Muscle layer of duodenum (tissue), 2 donors: Measurements from ENCODE around the gene NTRK2.

Experiments
- H3K27ac ChIP-seq: one replicate; pipeline ENCODE4 v1.7.0; 2013; ENCODE audit warnings: mild to moderate bottlenecking, low read length
- H3K27me3 ChIP-seq: one replicate; pipeline ENCODE4 v1.7.0; 2013; ENCODE audit warnings: low read depth, mild to moderate bottlenecking, control low read depth, low read length
- H3K36me3 ChIP-seq, 2 donors: one replicate each; pipeline ENCODE4 v1.7.0; 2013; ENCODE audit warnings: low read length in 2 of 2, control low read depth in 1 of 2, mild to moderate bottlenecking in 1 of 2; ENCODE audit not compliant: insufficient read depth in 2 of 2, control insufficient read depth in 1 of 2
- H3K4me1 ChIP-seq, 2 donors: one replicate each; pipeline ENCODE4 v1.7.0; 2013; ENCODE audit warnings: low read length in 2 of 2, mild to moderate bottlenecking in 2 of 2, control low read depth in 1 of 2, moderate library complexity in 1 of 2; ENCODE audit not compliant: insufficient read depth in 2 of 2, control insufficient read depth in 1 of 2
- H3K4me3 ChIP-seq, 2 donors: one replicate each; pipeline ENCODE4 v1.7.0; 2013; ENCODE audit warnings: low read length in 2 of 2, low read depth in 1 of 2, mild to moderate bottlenecking in 1 of 2
- H3K9me3 ChIP-seq, 2 donors: one replicate each; pipeline ENCODE4 v1.7.0; 2013; ENCODE audit warnings: low read length in 2 of 2, control low read depth in 1 of 2, mild to moderate bottlenecking in 1 of 2; ENCODE audit not compliant: control insufficient read depth in 1 of 2
- donor health status: healthy.

Gene NTRK2

GRCh38 chr9:84823421-84824271 is 154.1 kb downstream of the NTRK2 start:
- Histone ChIP-seq H3K4me1 (no peaks in the 10 kb centered on the region), H3K4me3 (no peak overlapping the region), H3K27me3 (no peaks in the 10 kb centered on the region), H3K9me3 (no peaks in the 10 kb centered on the region), H3K36me3 (no peaks in the 10 kb centered on the region), H3K27ac (no peak overlapping the region)

- Histone ChIP-seq H3K27me3 (no peaks in the 10 kb centered on the region), H3K27ac (no peak overlapping the region), H3K4me3 (no peak overlapping the region), H3K4me1 (no peaks in the 10 kb centered on the region), H3K9me3 (no peaks in the 10 kb centered on the region), H3K36me3 (no peaks in the 10 kb centered on the region)
These were observed 157.8 kb downstream of the NTRK2 start for GRCh38 chr9:84827216-84827765.

- no peaks in the 10 kb centered on the region for H3K36me3 ChIP-seq
- no peak overlapping the region for H3K27ac ChIP-seq
- no peaks in the 10 kb centered on the region for H3K4me1 ChIP-seq
- H3K4me3 ChIP-seq: no peak overlapping the region
- no peaks in the 10 kb centered on the region for H3K27me3 ChIP-seq
- no peaks in the 10 kb centered on the region for H3K9me3 ChIP-seq
These were observed 158.5 kb downstream of the NTRK2 start for GRCh38 chr9:84828046-84828445.

- Histone ChIP-seq H3K36me3 (no peaks in the 10 kb centered on the region), H3K27me3 (no peaks in the 10 kb centered on the region), H3K9me3 (no peaks in the 10 kb centered on the region), H3K27ac (no peak overlapping the region), H3K4me3 (no peak overlapping the region), H3K4me1 (no peaks in the 10 kb centered on the region)
These were observed 159.9 kb downstream of the NTRK2 start for GRCh38 chr9:84829471-84829870.

- Histone ChIP-seq H3K36me3 (no peaks in the 10 kb centered on the region), H3K4me3 (no peak overlapping the region), H3K4me1 (no peaks in the 10 kb centered on the region), H3K9me3 (no peaks in the 10 kb centered on the region), H3K27ac (no peak overlapping the region), H3K27me3 (no peaks in the 10 kb centered on the region)
These were observed 160.6 kb downstream of the NTRK2 start for GRCh38 chr9:84829997-84830696.

- no peaks in the 10 kb centered on the region for H3K4me1 ChIP-seq
- no peaks in the 10 kb centered on the region for H3K9me3 ChIP-seq
- H3K4me3 ChIP-seq: no peak overlapping the region
- no peak overlapping the region for H3K27ac ChIP-seq
- no peaks in the 10 kb centered on the region for H3K27me3 ChIP-seq
- no peaks in the 10 kb centered on the region for H3K36me3 ChIP-seq
These were observed 161.8 kb downstream of the NTRK2 start for GRCh38 chr9:84831377-84831776.

GRCh38 chr9:84832453-84832852 is 162.9 kb downstream of the NTRK2 start:
- Histone ChIP-seq H3K4me3 (no peak overlapping the region), H3K36me3 (no peaks in the 10 kb centered on the region), H3K4me1 (no peaks in the 10 kb centered on the region), H3K27me3 (no peaks in the 10 kb centered on the region), H3K9me3 (no peaks in the 10 kb centered on the region), H3K27ac (no peak overlapping the region)

- H3K36me3 ChIP-seq: no peaks in the 10 kb centered on the region
- H3K4me1 ChIP-seq: no peaks in the 10 kb centered on the region
- H3K27ac ChIP-seq: no peak overlapping the region
- H3K27me3 ChIP-seq: no peaks in the 10 kb centered on the region
- no peak overlapping the region for H3K4me3 ChIP-seq
- no peaks in the 10 kb centered on the region for H3K9me3 ChIP-seq
These were observed 164.9 kb downstream of the NTRK2 start for GRCh38 chr9:84834426-84834825.

- H3K4me1 ChIP-seq: no peaks in the 10 kb centered on the region
- no peaks in the 10 kb centered on the region for H3K36me3 ChIP-seq
- H3K4me3 ChIP-seq: no peak overlapping the region
- no peaks in the 10 kb centered on the region for H3K9me3 ChIP-seq
- H3K27ac ChIP-seq: no peak overlapping the region
- no peaks in the 10 kb centered on the region for H3K27me3 ChIP-seq
These were observed 166.2 kb downstream of the NTRK2 start for GRCh38 chr9:84835745-84836144.

GRCh38 chr9:84838879-84839278 is 169.3 kb downstream of the NTRK2 start:
- Histone ChIP-seq H3K27me3 (no peaks in the 10 kb centered on the region), H3K27ac (no peak overlapping the region), H3K9me3 (no peaks in the 10 kb centered on the region), H3K36me3 (no peaks in the 10 kb centered on the region), H3K4me3 (no peak overlapping the region), H3K4me1 (no peaks in the 10 kb centered on the region)

GRCh38 chr9:84839541-84839940 is 170.0 kb downstream of the NTRK2 start:
- Histone ChIP-seq H3K27me3 (no peaks in the 10 kb centered on the region), H3K4me1 (no peaks in the 10 kb centered on the region), H3K4me3 (no peak overlapping the region), H3K9me3 (no peaks in the 10 kb centered on the region), H3K27ac (no peak overlapping the region), H3K36me3 (no peaks in the 10 kb centered on the region)
